Panc1 (cell line): ENCODE measurements around the gene TOLLIP. TPM values are rescaled to one million over a fixed set of nuclear protein-coding genes. Genes with fewer than 3 reads are reported as not detected.

Experiments used
- ATAC-seq: fragments of 200-7000 bp; cut with Tn5 transposase; 2 replicates; pipeline ENCODE4 v1.9.1; 2020; ENCODE audit warnings: mild to moderate bottlenecking, moderate library complexity
- BruUV-seq: library from RNA; stranded (reverse); fragments of 400-500 nt; replicated peaks from 2 replicates; lab custom pipeline; 2021; lab: Mats Ljungman, UMichigan
- CTCF ChIA-PET: fragments of 300-600 bp; sonication (Branson Sonifier 250); formaldehyde crosslinking; loops from one replicate; lab custom pipeline; 2022; ENCODE audit warnings: antibody characterized with exemption; lab: Charles Lee
- POLR2A ChIA-PET: fragments of 300-600 bp; sonication (Branson Sonifier 250); formaldehyde crosslinking; loops from one replicate; lab custom pipeline; 2022; ENCODE audit warnings: antibody characterized with exemption; lab: Charles Lee
- DNase-seq: peaks from one replicate; pipeline ENCODE4 v3.0.0-alpha.2; 2010; ENCODE audit warnings: low read depth, low spot score
- H3K27ac ChIP-seq: 2 replicates; pipeline ENCODE4 v1.5.1; 2011; ENCODE audit warnings: mild to moderate bottlenecking, low read length, inconsistent platforms
- H3K27me3 ChIP-seq: fragments of 200-500 bp; sonication (Bioruptor generic); 2 replicates; pipeline ENCODE4 v1.6.0; 2014; ENCODE audit warnings: low read length, inconsistent platforms; ENCODE audit not compliant: control insufficient read depth, insufficient read depth
- H3K36me3 ChIP-seq: fragments of 200-500 bp; sonication (Bioruptor generic); 2 replicates; pipeline ENCODE4 v1.5.1; 2014; ENCODE audit warnings: inconsistent platforms, mild to moderate bottlenecking, low read length, moderate library complexity; ENCODE audit not compliant: control insufficient read depth, insufficient read depth
- H3K4me1 ChIP-seq: 2 replicates; pipeline ENCODE4 v1.5.1; 2011; ENCODE audit warnings: inconsistent platforms, mild to moderate bottlenecking, low read length, moderate library complexity; ENCODE audit not compliant: control insufficient read depth, insufficient read depth
- H3K4me3 ChIP-seq, 2 experiments: 2 replicates each; pipeline ENCODE4 v1.5.1; 2011 to 2012; ENCODE audit warnings: low read depth in 2 of 2, low read length in 2 of 2, mild to moderate bottlenecking in 2 of 2, inconsistent platforms in 1 of 2, moderate library complexity in 1 of 2
- H3K9me3 ChIP-seq: fragments of 200-500 bp; sonication (Bioruptor generic); 2 replicates; pipeline ENCODE4 v1.5.1; 2014; ENCODE audit warnings: low read depth, mild to moderate bottlenecking, inconsistent platforms, low read length, moderate library complexity; ENCODE audit not compliant: control insufficient read depth, insufficient read depth
- POLR2AphosphoS5 ChIP-seq: IDR thresholded peaks from 2 replicates; pipeline ENCODE4 v1.6.1; 2012; ENCODE audit warnings: mild to moderate bottlenecking, low read depth, low read length, moderate library complexity
- SIN3A ChIP-seq: IDR thresholded peaks from 2 replicates; pipeline ENCODE4 v1.6.1; 2012; ENCODE audit warnings: low read depth, mild to moderate bottlenecking, low read length, moderate library complexity, borderline replicate concordance; ENCODE audit not compliant: insufficient read depth
- TCF7L2 ChIP-seq: IDR thresholded peaks from 2 replicates; pipeline ENCODE4 v1.6.1; 2011; ENCODE audit warnings: mild to moderate bottlenecking, low read depth, low read length, inconsistent platforms
- in situ Hi-C: cut with HindIII; loops from 2 replicates; pipeline ENCODE4 v1.10.0; 2016; ENCODE audit warnings: low sequenced_read_pairs, low pct_unique_long_range_greater_than_20kb
- intact Hi-C: fragments of 100-400 bp; cut with micrococcal nuclease; formaldehyde crosslinking; loops from one replicate; pipeline ENCODE4 v1.10.0; 2022; ENCODE audit not compliant: unreplicated experiment
- total RNA-seq: library from RNA; stranded (reverse); gene quantifications from one replicate; pipeline ENCODE4 v1.2.1, GENCODE V29; 2021; ENCODE audit not compliant: unreplicated experiment
- TF ChIP-seq, protein P1 (sequence below), 2 experiments: IDR thresholded peaks; 2 replicates each; pipeline ENCODE4 v1.6.1; 2011 to 2012; ENCODE audit warnings: low read depth in 2 of 2, control low read depth in 1 of 2, low read length in 1 of 2, mild to moderate bottlenecking in 1 of 2, moderate library complexity in 1 of 2; ENCODE audit not compliant: insufficient read depth in 1 of 2
- TF ChIP-seq, protein P2 (sequence below): fragments of 450-650 bp; IDR thresholded peaks from 2 replicates; pipeline ENCODE4 v1.5.1; 2017; ENCODE audit warnings: mild to moderate bottlenecking

The TOLLIP gene
- total RNA-seq, 1 experiment from 2014 or later: 141 TPM

DNA sequence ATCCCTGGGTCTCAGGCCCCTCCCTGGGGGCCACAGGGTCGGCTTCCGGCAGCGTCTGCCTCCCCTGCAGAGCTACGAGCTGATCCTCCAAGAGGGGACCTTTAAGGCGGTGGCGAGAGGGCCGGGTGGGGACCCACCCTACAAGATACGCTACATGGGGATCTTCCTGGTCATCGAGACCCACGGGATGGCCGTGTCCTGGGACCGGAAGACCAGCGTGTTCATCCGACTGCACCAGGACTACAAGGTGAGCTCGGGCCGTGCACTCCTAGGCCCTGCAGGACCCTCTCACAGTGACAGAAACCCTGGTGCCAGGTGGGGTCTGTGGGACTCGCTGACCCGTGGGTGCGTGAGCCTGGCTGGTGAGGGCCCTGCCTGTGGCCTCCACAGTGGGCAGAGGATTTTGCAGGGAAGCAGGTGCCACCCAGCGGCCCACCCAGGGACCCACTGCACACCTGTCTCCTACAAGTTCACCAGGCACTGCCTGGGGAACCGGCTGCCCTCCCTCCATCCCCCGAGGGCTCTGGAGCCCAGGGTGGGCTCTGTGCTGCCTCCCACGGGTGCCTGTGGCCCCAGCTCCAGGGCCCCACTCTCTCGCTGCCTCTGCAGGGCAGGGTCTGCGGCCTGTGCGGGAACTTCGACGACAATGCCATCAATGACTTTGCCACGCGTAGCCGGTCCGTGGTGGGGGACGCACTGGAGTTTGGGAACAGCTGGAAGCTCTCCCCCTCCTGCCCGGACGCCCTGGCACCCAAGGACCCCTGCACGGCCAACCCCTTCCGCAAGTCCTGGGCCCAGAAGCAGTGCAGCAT, 72.9 kb downstream of the TOLLIP start:
- Histone ChIP-seq H3K9me3 (no peaks in the 10 kb centered on the region), H3K4me1 (peaks cover 6% of the 10 kb centered on the region; the same call in 1 of the 2 replicates), H3K36me3 (no peaks in the 10 kb centered on the region), H3K4me3 (no peak overlapping the region), H3K27me3 (no peaks in the 10 kb centered on the region; the same call in 1 of the 2 replicates), H3K27ac (no peak overlapping the region)
- ChIA-PET POLR2A (interaction anchor here (0.6 kb wide), 1 partner anchor 562 kb away, joined by 6 read pairs; no protein-coding TSS in a partner anchor), CTCF (no interaction called here)
- in situ Hi-C loops (no loop called here), intact Hi-C loops (no loop called here)
- no TSS peak for BruUV-seq
- DNase-seq (no peak), ATAC-seq (no peak)
- no peak for TF ChIP-seq TCF7L2
- TF ChIP-seq, protein P1, sequence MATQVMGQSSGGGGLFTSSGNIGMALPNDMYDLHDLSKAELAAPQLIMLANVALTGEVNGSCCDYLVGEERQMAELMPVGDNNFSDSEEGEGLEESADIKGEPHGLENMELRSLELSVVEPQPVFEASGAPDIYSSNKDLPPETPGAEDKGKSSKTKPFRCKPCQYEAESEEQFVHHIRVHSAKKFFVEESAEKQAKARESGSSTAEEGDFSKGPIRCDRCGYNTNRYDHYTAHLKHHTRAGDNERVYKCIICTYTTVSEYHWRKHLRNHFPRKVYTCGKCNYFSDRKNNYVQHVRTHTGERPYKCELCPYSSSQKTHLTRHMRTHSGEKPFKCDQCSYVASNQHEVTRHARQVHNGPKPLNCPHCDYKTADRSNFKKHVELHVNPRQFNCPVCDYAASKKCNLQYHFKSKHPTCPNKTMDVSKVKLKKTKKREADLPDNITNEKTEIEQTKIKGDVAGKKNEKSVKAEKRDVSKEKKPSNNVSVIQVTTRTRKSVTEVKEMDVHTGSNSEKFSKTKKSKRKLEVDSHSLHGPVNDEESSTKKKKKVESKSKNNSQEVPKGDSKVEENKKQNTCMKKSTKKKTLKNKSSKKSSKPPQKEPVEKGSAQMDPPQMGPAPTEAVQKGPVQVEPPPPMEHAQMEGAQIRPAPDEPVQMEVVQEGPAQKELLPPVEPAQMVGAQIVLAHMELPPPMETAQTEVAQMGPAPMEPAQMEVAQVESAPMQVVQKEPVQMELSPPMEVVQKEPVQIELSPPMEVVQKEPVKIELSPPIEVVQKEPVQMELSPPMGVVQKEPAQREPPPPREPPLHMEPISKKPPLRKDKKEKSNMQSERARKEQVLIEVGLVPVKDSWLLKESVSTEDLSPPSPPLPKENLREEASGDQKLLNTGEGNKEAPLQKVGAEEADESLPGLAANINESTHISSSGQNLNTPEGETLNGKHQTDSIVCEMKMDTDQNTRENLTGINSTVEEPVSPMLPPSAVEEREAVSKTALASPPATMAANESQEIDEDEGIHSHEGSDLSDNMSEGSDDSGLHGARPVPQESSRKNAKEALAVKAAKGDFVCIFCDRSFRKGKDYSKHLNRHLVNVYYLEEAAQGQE (IDR thresholded peaks at IDR 0.05; ENCODE audit: insufficient read depth in 1 of 2, low read depth in 2 of 2, low read length in 1 of 2): no peak
- no peak for TF ChIP-seq SIN3A

DNA sequence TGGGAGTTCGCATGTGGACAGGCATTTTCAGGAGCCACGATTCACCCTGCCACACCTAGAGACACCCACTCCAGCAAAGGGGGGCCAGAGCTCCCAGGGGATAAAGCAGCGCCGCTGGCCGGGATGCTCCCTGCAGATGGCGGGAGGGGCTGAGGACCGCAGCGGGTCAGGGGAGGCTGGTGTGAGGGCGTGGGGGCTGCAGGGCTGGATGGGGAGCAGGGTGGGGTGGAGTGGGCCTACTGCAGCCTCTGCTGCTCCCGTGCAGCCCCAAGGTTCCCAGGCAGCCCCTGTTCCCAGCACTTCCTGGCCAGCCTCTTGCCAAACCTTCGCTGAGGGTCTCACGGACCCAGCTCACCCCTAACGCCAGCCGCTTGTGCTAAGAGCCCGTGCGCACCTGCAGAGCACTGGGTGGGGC, 73.5 kb downstream of the TOLLIP start:
- in situ Hi-C loops (no loop called here), intact Hi-C loops (no loop called here)
- BruUV-seq: no TSS peak
- TF ChIP-seq SIN3A (no peak), POLR2AphosphoS5 (no peak), TCF7L2 (no peak)
- TF ChIP-seq, protein P2, sequence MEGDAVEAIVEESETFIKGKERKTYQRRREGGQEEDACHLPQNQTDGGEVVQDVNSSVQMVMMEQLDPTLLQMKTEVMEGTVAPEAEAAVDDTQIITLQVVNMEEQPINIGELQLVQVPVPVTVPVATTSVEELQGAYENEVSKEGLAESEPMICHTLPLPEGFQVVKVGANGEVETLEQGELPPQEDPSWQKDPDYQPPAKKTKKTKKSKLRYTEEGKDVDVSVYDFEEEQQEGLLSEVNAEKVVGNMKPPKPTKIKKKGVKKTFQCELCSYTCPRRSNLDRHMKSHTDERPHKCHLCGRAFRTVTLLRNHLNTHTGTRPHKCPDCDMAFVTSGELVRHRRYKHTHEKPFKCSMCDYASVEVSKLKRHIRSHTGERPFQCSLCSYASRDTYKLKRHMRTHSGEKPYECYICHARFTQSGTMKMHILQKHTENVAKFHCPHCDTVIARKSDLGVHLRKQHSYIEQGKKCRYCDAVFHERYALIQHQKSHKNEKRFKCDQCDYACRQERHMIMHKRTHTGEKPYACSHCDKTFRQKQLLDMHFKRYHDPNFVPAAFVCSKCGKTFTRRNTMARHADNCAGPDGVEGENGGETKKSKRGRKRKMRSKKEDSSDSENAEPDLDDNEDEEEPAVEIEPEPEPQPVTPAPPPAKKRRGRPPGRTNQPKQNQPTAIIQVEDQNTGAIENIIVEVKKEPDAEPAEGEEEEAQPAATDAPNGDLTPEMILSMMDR: no peak
- TF ChIP-seq, protein P1 (IDR thresholded peaks at IDR 0.05; ENCODE audit: insufficient read depth in 1 of 2, low read depth in 2 of 2, low read length in 1 of 2): no peak
- H3K9me3 ChIP-seq: no peaks in the 10 kb centered on the region
- CTCF ChIA-PET: no interaction called here
- ATAC-seq: no peak
- H3K27me3 ChIP-seq: no peaks in the 10 kb centered on the region; the same call in 1 of the 2 replicates
- no peak for DNase-seq
- no peak overlapping the region for H3K27ac ChIP-seq
- POLR2A ChIA-PET: interaction anchor here (0.6 kb wide), 1 partner anchor 960 kb away, joined by 3 read pairs; no protein-coding TSS in a partner anchor
- H3K4me3 ChIP-seq: no peak overlapping the region
- no peaks in the 10 kb centered on the region for H3K36me3 ChIP-seq
- peaks cover 6% of the 10 kb centered on the region; the same call in 1 of the 2 replicates for H3K4me1 ChIP-seq
